ENCODE data around the gene MAP2K1. TPM values are rescaled to one million over a fixed set of nuclear protein-coding genes. Genes with fewer than 3 reads are reported as not detected.
A peak's percentile ranks its signal among the peaks of the same experiment; 100 is the strongest.
"Not testable (repeated sequence)": the region's sequence is repeated elsewhere in the genome, so short reads cannot be mapped to it uniquely, and the experiment has no call there.

Gene MAP2K1
- total RNA-seq, 1 experiment from 2014 or later = 16.2 TPM

DNA sequence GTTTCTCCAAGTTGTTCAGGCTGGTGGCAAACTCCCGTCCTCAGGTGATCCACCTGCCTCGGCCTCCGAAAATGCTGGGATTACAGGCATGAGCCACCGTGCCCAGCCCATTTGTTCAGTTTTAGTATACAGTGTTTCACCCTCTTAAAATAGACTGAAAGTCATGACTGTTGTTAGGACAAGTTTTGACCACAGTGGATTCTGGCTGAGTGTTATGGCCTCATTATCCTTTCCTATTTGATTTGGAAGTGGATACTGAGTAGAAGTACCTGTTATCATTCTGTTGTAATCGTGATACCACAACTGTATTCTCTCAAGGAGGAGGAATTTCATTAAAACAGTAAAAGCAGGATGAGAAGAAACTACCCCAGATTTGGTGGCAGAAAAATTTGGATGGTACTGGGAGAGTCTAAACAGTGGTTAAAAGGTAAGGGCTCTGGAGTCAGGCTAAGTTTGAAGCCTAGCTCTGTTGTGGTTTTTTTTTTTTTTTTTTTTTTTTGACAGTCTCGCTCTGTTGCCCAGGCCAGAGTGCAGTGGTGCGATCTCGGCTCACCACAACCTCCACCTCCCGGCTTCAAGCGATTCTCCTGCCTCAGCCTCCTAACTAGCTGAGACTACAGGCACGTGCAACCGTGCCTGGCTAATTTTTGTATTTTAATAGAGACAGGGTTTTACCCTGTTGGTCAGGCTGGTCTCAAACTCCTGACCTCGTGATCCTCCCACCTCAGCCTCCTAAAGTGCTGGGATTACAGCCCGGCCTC lies 2.6 kb downstream of the MAP2K1 start:
- DNase-seq (ENCODE audit: low read depth, low spot score) = no peak
- in situ Hi-C loops (cut with HindIII; ENCODE audit: low pct_unique_long_range_greater_than_20kb, low sequenced_read_pairs) = no loop called here

DNA sequence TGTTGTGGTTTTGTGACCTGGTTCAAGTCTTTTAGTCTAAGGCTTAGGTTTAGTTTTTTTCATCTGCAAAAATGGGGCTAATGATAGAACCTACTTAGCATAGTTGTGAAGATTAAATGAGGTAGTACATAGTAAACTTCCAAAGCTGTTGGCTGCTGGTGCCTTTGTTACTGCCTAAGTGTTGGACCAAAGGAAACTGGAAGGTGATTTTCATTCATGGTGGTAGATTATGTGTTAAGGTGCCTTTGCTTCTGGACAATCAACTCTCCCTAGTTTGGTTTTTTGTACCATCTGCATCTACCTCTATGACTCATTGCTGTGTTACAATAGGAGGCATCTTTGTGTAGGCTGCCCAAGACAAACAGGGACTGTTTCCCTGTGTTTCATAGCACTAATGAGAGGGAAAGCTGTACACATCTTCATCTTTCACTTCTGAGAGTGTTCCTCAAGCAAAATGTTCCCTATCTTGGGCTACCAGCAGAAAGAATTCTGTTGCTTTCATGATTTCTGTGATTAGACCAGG lies 3.2 kb downstream of the MAP2K1 start:
- DNase-seq (ENCODE audit: low read depth, low spot score) = no peak
- in situ Hi-C loops (cut with HindIII; ENCODE audit: low pct_unique_long_range_greater_than_20kb, low sequenced_read_pairs) = no loop called here

DNA sequence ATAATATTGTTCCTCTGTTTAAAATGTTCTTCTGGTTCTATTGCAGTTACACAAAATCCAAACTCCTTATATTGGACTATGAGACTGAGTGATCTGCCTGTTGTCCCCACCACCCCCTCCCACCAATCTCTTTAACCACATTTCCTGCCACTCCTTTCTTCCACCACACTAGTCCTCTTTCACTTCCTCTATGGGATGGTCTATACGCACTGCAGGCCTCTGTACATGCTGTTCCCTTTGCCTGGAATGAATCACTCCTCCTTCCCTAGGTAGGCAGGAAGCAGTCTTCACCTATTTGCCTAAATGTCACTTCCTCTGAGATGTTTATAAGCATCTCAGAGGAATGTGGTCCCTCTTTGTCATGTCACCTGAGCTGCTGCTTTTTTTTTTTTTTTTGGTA lies 4.0 kb downstream of the MAP2K1 start:
- no peak for DNase-seq (ENCODE audit: low read depth, low spot score)
- in situ Hi-C loops (cut with HindIII; ENCODE audit: low pct_unique_long_range_greater_than_20kb, low sequenced_read_pairs) = no loop called here

DNA sequence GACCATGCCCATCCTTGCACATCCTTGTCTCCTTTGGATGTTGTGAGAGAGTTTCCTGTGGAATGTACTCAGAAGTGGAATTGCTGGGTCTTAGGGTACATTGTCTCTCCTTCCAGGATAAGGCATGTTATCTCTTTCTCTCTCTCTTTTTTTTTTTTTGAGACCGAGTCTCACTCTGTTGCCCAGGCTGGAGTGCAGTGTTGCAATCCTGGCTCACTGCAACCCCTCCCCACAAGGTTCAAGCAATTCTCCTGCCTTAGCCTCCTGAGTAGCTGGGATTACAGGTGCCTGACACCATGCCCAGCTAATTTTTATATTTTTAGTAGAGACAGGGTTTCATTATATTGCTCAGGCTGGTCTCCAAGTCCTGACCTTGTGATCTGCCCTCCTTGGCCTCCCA lies 6.3 kb downstream of the MAP2K1 start:
- DNase-seq (ENCODE audit: low read depth, low spot score); in situ Hi-C loops (cut with HindIII; ENCODE audit: low pct_unique_long_range_greater_than_20kb, low sequenced_read_pairs): not testable (repeated sequence)

DNA sequence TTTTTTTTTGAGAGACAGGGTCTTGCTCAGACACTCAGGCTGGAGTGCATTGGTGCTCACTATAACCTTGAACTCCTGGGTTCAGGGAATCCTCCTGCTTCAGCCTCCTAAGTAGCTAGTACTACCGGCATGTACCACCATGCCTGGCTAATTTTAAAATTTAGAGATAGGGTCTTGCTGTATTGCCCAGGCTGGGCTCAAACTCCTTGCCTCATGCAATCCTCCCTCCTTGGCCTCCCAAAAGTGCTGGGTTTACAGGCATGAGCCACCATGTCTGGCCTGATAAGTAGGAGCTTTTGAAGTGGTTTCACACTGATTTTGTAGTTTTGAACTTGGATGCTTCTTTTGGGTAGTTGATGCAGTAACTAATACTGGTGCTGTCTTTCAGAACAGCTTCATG lies 7.8 kb downstream of the MAP2K1 start:
- in situ Hi-C loops (cut with HindIII; ENCODE audit: low pct_unique_long_range_greater_than_20kb, low sequenced_read_pairs) = no loop called here

DNA sequence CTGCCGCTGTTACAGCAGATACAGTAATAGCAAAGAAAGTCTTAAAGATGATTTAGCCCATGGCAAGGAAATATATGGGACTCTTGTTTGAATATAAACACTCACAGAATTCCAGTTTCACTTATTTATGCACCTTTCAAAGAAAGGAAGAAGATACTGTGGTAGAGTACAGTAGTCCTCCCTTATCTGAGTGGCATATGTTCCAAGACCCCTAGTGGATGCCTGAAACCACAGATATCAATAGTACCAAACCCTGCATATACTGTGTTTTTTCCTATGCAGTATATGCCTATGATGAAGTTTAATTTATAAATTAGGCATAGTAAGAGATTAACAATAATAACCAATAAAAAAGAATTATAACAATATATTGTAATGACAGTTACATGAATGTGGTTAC lies 8.2 kb downstream of the MAP2K1 start:
- DNase-seq (ENCODE audit: low read depth, low spot score) = no peak
- in situ Hi-C loops (cut with HindIII; ENCODE audit: low pct_unique_long_range_greater_than_20kb, low sequenced_read_pairs) = no loop called here

More for the DNA sequence above, 7.8 kb downstream of the MAP2K1 start:
- DNase-seq (ENCODE audit: low read depth, low spot score) = no peak

DNA sequence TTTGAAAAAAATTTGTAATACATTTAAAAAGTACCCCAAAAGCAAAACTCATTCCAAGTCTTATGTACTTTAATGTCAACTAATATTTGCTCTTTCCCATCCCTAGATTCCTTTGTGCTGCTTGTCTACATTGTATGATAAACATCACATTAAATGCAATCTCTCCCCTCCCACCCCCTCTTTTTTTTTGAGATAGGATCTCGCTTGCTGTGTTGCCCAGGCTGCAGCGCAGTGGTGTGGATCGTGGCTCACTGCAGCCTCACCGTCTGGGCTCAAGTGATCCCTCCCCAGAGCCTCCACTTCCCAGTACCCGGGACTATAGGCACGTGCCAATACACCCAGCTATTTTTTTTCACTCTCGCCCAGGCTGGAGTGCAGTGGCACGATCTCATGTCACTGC lies 12.6 kb downstream of the MAP2K1 start:
- no peak for DNase-seq (ENCODE audit: low read depth, low spot score)
- in situ Hi-C loops (cut with HindIII; ENCODE audit: low pct_unique_long_range_greater_than_20kb, low sequenced_read_pairs) = no loop called here

DNA sequence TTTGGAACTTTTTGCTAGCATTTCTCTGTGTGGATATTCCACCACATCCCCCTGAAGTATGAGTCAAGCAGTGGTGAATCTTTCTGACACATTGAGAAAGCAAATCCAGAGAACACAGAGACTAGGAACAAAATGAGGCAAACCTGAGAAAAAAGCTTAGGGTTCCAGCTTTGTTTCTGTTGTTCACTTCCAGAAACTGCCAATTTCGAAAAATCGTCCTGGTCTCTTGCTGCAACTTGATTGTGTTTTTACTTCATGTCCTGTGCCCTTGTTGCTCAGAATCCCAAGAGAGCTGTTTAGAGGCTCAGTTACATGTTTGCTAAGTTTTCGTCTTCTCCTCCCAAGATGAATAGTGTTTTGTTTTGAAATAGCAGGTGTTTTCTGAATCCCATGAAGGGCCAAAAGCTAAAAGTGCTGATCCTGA lies 13.7 kb downstream of the MAP2K1 start:
- no peak for DNase-seq (ENCODE audit: low read depth, low spot score)
- in situ Hi-C loops (cut with HindIII; ENCODE audit: low pct_unique_long_range_greater_than_20kb, low sequenced_read_pairs) = no loop called here

DNA sequence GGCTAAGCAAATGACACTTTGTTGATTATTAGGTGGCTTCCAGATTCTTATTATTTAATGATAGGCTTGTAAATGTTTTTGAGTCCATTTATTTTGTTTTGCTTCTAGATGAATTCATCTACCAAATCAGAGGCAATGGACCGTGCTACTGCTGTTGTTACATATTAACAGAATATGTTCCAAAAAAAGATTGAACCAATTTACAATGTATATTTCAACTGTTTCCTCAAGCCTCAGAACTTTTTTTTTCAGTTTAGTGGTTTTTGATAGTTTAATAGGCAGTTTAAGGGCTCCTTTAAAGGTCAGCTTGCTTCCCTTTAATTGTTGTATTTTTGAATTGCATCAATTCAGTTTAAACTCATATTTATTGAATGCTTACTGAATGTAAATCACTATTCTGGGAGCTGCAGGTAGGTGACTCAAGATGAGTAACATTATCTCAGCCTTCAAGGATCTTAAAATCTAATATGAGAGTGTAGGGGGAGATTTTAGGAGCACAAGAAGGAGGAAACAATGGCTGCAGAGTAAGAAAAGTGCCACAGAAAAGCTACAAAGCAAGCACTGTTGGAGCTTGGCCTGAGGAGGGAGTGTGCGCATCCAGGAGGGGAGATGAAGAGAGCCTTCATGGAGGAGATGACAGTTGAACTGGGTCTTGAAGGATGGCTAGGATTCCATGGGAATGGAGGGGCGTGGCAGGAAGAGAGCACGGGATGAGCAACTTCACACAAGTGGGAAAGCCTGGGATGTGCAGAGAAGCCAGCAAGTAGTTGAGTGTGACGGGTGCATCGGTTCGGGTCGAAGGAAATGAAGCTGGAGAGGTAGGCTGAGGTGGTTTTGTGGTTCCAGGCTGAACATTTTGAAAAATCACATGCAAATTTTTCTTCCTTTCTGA lies 14.7 kb downstream of the MAP2K1 start:
- in situ Hi-C loops (cut with HindIII; ENCODE audit: low pct_unique_long_range_greater_than_20kb, low sequenced_read_pairs) = no loop called here
- peak; percentile 55 for DNase-seq (ENCODE audit: low read depth, low spot score)

DNA sequence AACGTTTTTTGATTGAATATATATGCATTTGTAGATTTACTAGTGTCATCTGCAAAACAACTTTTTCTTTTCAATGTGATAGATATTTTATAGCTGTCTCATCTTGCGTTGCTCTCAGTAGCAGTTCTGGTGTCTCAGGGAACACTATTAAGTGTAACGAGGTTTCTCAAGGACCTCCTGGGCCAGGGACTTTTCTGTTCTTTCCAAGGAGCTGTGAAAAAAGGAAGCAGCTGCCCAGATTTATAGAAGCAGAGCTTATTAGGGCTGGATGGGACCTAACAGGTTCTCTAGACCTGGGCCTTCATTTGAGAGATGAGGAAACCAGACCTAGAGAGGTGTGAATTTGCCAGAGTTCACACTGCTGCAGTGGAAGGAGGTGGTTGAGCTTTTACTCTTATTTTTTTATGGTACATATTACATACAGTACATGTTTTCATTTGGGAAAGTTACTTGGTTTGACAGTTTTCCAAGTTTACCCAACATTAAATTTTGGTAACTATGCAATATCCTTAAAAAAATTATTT lies 16.1 kb downstream of the MAP2K1 start:
- no peak for DNase-seq (ENCODE audit: low read depth, low spot score)
- in situ Hi-C loops (cut with HindIII; ENCODE audit: low pct_unique_long_range_greater_than_20kb, low sequenced_read_pairs) = no loop called here

DNA sequence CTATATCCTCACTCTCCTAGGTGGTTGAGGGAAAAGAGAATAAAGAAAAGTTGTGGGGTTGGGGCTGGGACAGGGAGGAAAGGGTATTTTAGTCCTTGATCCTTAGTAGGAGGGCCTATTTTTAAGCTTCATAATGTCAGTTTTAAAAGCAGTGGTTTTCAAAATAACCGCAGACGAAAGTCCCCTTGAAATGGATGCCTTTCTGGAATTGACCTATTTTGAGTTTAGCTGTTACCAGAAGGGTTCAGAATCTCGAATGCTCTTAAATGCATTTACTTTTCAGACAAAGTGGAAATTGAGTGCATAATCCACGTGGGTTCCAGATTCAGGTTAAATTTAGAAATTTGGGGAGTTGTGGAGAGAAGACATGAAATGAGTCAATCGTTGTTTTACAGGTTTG lies 16.6 kb downstream of the MAP2K1 start:
- in situ Hi-C loops (cut with HindIII; ENCODE audit: low pct_unique_long_range_greater_than_20kb, low sequenced_read_pairs) = no loop called here
- no peak for DNase-seq (ENCODE audit: low read depth, low spot score)

DNA sequence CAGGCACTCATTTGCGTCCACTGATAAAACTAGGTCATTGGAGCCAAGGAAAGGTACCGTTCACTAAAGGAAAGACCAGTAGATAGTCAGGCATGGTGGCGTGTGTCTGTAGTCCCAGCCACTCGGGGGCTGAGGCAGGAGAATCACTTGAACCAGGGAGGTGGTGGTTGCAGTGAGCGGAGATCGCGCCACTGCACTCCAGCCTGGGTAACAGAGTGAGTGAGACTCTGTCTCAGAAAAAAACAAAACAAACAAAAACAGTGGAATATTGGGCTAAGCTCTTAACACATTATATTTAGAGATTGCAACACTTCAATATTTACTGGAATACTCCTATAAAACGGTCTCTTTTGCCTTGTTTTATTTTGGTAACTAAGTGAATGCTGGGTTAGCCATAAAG lies 17.4 kb downstream of the MAP2K1 start:
- no peak for DNase-seq (ENCODE audit: low read depth, low spot score)
- in situ Hi-C loops (cut with HindIII; ENCODE audit: low pct_unique_long_range_greater_than_20kb, low sequenced_read_pairs) = no loop called here

DNA sequence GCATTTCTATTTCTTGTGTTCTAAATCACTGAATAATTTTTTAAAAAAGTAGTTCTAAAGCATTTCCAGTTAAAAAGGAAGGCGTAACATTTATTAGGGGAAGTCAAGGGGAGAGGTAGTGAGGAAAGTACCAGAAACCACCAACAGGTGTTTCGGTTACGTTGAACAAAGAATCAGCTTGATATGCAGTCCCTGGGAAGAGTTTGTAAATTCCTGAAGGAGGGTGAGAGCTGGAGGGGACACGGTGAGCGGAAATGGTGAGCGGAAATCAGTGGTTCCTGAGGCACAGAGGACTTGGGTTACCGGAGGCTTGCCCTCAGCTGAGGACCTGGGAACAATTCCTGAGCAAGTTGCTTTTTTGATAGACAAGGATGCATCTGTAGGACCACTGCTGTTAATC lies 17.8 kb downstream of the MAP2K1 start:
- in situ Hi-C loops (cut with HindIII; ENCODE audit: low pct_unique_long_range_greater_than_20kb, low sequenced_read_pairs) = no loop called here
- no peak for DNase-seq (ENCODE audit: low read depth, low spot score)

DNA sequence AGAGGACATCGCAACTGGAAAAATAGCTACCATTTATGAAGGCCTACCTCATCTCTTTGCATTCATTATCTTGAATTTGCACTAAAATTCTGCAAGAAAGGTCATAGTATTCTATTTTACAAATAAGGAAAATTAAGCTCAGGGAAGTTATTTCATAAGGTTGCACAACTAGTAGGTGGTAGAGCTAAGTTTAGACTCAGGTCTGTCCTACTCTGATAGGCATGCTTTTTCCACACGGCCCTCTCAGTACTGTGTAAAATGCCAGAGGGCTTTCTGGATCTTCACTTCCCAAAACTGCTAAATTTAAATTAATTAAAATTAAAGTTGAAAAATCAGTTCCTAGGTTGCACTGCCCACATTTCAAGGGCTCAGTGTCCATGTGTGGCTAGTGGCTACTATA lies 18.3 kb downstream of the MAP2K1 start:
- in situ Hi-C loops (cut with HindIII; ENCODE audit: low pct_unique_long_range_greater_than_20kb, low sequenced_read_pairs) = no loop called here

DNA sequence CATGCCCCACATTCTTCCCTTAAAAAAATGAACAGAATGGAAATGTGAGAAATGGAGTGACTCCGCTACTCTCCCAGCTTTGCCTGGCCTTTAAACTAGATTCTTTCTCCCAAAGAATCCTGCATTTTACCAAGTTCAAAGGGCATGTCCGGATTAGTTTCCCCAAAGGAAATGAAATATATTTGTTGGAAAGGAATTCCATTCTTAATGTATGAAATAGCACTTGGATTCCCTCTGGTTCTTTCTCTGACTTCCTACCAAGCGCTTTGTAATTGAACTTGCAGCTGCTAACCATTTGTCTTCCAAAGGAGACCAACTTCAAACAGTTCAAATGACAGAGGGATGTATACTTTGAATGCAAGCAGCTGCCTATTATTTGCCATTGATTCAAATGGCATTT lies 18.9 kb downstream of the MAP2K1 start:
- DNase-seq (ENCODE audit: low read depth, low spot score) = no peak
- in situ Hi-C loops (cut with HindIII; ENCODE audit: low pct_unique_long_range_greater_than_20kb, low sequenced_read_pairs) = no loop called here

More for the DNA sequence above, 18.3 kb downstream of the MAP2K1 start:
- no peak for DNase-seq (ENCODE audit: low read depth, low spot score)

DNA sequence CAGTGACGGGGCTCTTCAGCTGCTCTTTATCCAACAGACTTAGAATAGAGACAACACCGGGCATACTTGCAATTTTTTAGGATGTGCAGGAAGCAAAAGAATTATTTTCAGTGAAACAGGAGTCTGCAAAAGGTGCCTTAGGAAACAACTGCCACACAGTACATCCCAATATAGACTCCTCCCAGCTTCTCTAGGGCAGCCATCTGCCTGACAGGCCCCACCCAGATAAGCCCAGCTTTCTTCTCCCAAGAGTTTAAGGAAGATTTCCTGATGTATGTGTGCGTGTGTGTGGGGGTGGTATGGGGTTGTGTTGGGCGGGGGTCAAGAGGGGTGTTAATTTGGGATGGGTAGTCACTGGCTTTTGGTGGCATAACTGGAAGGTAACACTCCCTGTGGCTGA lies 21.5 kb downstream of the MAP2K1 start:
- in situ Hi-C loops (cut with HindIII; ENCODE audit: low pct_unique_long_range_greater_than_20kb, low sequenced_read_pairs) = no loop called here

DNA sequence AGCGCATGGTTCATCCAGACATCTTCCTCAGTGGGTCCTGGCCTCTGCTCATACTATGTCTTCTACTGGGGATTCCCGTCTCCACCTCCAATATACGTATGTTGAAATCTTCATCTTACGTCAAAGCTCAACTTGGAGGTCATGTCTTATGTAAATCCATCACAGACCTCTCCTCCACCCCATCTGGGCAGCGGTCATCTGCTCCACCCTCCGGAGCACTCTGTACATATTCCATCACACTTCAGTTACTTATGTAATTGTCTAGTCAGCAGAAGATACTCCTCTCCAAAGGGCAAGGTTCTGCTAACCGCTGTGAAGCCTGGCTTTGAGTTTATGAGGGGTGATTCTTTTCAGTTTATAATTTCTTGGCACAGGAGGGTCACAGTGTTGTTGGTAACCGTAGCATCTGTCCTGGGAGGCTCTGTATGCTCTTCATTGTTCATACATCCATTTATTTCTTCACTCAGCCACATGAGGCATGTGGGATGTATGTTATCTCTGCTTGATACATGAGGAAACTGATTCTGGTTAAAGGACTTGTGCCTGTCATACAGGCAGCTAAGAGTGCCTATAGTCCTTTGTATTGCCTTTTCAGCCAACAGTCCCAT lies 22.1 kb downstream of the MAP2K1 start:
- in situ Hi-C loops (cut with HindIII; ENCODE audit: low pct_unique_long_range_greater_than_20kb, low sequenced_read_pairs) = no loop called here
- DNase-seq (ENCODE audit: low read depth, low spot score) = no peak

More for the DNA sequence above, 21.5 kb downstream of the MAP2K1 start:
- DNase-seq (ENCODE audit: low read depth, low spot score) = no peak

DNA sequence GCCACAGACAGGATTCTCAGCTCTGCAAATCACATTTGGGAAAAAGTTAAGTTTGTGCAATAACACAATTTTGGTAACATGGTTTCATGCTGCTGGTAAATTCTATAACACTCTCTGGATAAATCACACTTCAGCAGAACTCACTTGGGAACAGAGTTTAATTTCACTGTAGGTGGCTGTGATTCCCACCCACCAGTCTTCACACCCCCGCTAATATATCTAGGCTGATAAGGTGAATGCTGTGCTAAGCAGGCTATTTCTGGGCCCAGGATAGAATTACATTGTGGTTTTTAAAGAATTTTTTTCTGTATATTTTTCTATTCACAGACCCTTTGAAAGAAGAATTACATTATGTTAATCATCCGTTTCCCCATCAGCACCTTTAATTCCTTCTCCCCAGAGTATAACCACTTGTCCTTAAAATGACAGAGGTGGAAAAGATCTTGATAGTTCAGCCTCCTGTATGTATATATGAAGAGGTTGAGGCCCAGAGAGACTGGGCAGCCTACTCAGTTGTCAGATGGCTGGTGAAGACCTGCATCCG lies 22.9 kb downstream of the MAP2K1 start:
- no peak for DNase-seq (ENCODE audit: low read depth, low spot score)
- in situ Hi-C loops (cut with HindIII; ENCODE audit: low pct_unique_long_range_greater_than_20kb, low sequenced_read_pairs) = no loop called here
